ENCODE data around the gene ANKRD45. TPM values are rescaled to one million over a fixed set of nuclear protein-coding genes. Genes with fewer than 3 reads are reported as not detected.

Gene ANKRD45
- total RNA-seq, 1 donor from 2014 or later = 0.24 TPM

DNA sequence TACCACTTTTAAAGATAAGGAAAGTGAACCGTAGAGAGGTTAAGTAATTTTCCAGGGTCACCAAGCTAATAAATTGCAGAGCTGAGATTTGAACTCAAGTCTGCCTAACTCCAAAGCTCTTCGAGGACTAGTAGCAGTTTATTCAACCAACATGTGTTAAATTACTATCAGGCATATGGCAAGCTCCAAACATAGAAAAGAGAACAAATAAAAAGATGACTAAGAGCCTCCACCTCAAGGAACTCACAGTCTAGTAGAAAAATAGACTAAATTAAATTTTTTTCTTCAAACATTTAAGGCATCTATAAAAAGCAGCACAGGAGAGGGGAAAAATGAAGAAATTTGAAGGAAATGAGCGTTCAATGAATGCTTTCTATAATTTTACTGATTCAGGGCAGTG lies 89.0 kb downstream of the ANKRD45 start:
- no peak overlapping the region for H3K27ac Mint-ChIP-seq (ENCODE audit: unreplicated experiment)
- no peaks in the 10 kb centered on the region for H3K36me3 Mint-ChIP-seq (ENCODE audit: unreplicated experiment)
- DNase-seq (ENCODE audit: extremely low spot score, unreplicated experiment) = no peak
- H3K9me3 Mint-ChIP-seq (ENCODE audit: unreplicated experiment) = no peaks in the 10 kb centered on the region
- peaks cover 9% of the 10 kb centered on the region for H3K27me3 Mint-ChIP-seq (ENCODE audit: unreplicated experiment)
- TF ChIP-seq, protein P1, sequence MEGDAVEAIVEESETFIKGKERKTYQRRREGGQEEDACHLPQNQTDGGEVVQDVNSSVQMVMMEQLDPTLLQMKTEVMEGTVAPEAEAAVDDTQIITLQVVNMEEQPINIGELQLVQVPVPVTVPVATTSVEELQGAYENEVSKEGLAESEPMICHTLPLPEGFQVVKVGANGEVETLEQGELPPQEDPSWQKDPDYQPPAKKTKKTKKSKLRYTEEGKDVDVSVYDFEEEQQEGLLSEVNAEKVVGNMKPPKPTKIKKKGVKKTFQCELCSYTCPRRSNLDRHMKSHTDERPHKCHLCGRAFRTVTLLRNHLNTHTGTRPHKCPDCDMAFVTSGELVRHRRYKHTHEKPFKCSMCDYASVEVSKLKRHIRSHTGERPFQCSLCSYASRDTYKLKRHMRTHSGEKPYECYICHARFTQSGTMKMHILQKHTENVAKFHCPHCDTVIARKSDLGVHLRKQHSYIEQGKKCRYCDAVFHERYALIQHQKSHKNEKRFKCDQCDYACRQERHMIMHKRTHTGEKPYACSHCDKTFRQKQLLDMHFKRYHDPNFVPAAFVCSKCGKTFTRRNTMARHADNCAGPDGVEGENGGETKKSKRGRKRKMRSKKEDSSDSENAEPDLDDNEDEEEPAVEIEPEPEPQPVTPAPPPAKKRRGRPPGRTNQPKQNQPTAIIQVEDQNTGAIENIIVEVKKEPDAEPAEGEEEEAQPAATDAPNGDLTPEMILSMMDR (IDR thresholded peaks at IDR 0.05) = no peak
- H3K4me3 Mint-ChIP-seq (ENCODE audit: unreplicated experiment) = no peak overlapping the region
- no peaks in the 10 kb centered on the region for H3K4me1 Mint-ChIP-seq (ENCODE audit: unreplicated experiment)

DNA sequence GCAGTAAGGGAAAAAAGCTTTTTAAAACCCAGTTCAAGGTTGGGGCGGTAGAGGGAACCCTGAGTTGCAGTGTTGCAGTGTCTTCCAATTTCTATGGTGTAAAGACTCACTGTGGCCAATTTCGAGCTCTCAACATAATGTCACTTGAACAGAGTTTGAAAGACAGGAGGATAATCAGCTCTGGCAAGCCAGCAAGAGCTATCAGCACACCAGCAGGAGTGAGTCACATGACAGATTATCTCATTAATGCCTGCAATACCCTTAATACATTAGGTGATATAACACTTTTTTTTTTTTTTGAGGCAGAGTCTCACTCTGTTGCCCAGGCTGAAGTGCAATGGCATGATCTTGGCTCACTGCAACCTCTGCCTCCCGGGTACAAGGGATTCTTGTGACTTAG lies 89.6 kb downstream of the ANKRD45 start:
- Mint-ChIP-seq H3K9me3 (ENCODE audit: unreplicated experiment) (no peaks in the 10 kb centered on the region), H3K27ac (ENCODE audit: unreplicated experiment) (no peak overlapping the region), H3K4me1 (ENCODE audit: unreplicated experiment) (no peaks in the 10 kb centered on the region), H3K27me3 (ENCODE audit: unreplicated experiment) (peaks cover 9% of the 10 kb centered on the region), H3K36me3 (ENCODE audit: unreplicated experiment) (no peaks in the 10 kb centered on the region), H3K4me3 (ENCODE audit: unreplicated experiment) (no peak overlapping the region)
- TF ChIP-seq, protein P1 (IDR thresholded peaks at IDR 0.05) = no peak
- DNase-seq (ENCODE audit: extremely low spot score, unreplicated experiment) = no peak

DNA sequence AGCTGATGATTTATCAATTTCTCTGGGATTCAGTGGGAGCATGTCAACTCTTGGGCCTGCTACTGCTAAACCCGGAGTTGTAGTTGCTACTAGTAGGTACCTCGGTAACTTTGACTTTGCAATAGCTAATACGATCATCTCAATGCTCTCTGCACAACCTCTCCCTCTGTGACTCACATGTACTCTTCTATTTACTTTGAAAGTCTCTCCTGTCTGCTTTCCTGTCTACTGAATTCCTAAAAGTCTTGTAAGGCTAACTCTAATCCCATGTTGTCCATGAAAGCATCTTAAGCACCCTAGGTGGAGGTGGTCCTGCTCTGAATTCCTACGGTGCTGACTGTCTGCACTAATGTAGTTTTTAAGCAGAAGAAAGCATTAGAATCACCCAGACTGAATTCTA lies 96.1 kb downstream of the ANKRD45 start:
- Mint-ChIP-seq H3K4me1 (ENCODE audit: unreplicated experiment) (no peaks in the 10 kb centered on the region), H3K27ac (ENCODE audit: unreplicated experiment) (no peak overlapping the region), H3K4me3 (ENCODE audit: unreplicated experiment) (no peak overlapping the region), H3K27me3 (ENCODE audit: unreplicated experiment) (peaks cover 8% of the 10 kb centered on the region), H3K36me3 (ENCODE audit: unreplicated experiment) (no peaks in the 10 kb centered on the region), H3K9me3 (ENCODE audit: unreplicated experiment) (no peaks in the 10 kb centered on the region)
- no peak for DNase-seq (ENCODE audit: extremely low spot score, unreplicated experiment)
- TF ChIP-seq, protein P1 (IDR thresholded peaks at IDR 0.05) = no peak

DNA sequence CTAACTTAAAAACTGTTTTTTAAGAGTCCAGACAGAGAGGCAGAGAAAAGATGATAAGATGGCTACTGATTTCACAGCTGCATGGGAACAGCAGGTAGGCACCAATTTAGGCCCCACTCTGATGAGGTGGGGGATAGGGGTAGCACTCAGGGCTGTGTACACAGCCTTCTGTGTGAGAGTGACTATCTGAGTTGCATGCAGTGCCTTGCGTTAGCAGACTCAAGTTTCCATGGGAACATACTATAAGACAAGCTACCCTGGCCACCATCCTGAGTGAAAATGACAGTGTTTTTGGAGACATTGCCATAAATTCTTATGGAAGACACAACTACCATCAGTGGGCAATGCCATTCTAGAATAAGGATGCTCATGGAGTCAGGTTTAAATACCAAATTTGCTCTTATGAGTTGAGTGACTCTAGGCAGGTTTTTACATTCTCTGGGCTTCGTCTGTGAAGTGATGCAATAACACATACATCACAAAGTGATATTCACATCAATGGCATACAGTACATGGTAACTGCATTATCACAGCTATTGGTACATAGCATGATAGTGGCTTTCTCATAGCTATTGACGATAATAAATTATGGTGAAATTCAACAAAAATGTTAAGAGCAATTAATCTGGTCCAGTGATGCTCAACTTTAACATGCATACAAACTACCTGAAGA lies 97.3 kb downstream of the ANKRD45 start:
- H3K9me3 Mint-ChIP-seq (ENCODE audit: unreplicated experiment) = no peaks in the 10 kb centered on the region
- DNase-seq (ENCODE audit: extremely low spot score, unreplicated experiment) = no peak
- H3K27me3 Mint-ChIP-seq (ENCODE audit: unreplicated experiment) = peaks cover 16% of the 10 kb centered on the region
- no peaks in the 10 kb centered on the region for H3K36me3 Mint-ChIP-seq (ENCODE audit: unreplicated experiment)
- H3K4me1 Mint-ChIP-seq (ENCODE audit: unreplicated experiment) = no peaks in the 10 kb centered on the region
- no peak overlapping the region for H3K4me3 Mint-ChIP-seq (ENCODE audit: unreplicated experiment)
- H3K27ac Mint-ChIP-seq (ENCODE audit: unreplicated experiment) = no peak overlapping the region
- TF ChIP-seq, protein P1 (IDR thresholded peaks at IDR 0.05) = no peak

DNA sequence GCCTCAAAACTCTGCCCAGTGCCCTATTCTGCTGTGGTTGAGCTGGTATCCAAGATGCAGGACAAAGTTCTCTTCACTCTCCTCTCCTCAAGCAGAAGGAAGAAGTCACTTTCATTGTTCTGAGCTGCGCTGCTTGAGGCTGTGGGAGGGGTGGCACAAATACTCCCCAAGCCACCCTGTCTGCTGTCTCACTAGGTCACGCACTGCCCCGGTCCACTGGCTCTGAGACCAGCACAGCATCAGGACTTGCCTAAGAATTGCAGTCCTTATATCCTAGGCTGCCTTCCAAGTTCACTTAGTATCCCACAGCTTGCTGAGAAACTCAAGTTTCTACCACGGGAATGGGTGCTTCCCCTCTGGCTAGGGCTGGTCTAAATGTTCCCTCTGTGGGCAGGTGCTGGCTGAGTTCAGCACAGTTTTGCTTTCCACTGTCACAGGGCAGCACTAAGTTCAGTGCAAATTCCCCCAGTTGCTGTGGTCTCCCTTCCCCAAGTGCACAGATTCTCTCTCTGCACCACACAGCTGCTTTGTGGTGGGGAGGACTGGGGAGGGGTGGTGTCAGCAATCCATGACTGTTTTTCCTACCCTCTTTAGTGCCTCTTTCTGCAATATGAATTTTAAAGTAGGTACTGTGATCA lies 99.2 kb downstream of the ANKRD45 start:
- no peak for DNase-seq (ENCODE audit: extremely low spot score, unreplicated experiment)
- H3K4me1 Mint-ChIP-seq (ENCODE audit: unreplicated experiment) = no peaks in the 10 kb centered on the region
- H3K27me3 Mint-ChIP-seq (ENCODE audit: unreplicated experiment) = peaks cover 26% of the 10 kb centered on the region
- no peak overlapping the region for H3K27ac Mint-ChIP-seq (ENCODE audit: unreplicated experiment)
- H3K4me3 Mint-ChIP-seq (ENCODE audit: unreplicated experiment) = no peak overlapping the region
- peaks cover 11% of the 10 kb centered on the region for H3K9me3 Mint-ChIP-seq (ENCODE audit: unreplicated experiment)
- TF ChIP-seq, protein P1 (IDR thresholded peaks at IDR 0.05) = no peak
- no peaks in the 10 kb centered on the region for H3K36me3 Mint-ChIP-seq (ENCODE audit: unreplicated experiment)
